ENCODE data around the gene CCR7. TPM values are rescaled to one million over a fixed set of nuclear protein-coding genes. Genes with fewer than 3 reads are reported as not detected.

The CCR7 gene
- total and polyA plus RNA-seq, 2 of the 13 experiments (the other 11 are each of a cell fraction or from before 2014, with no cell fraction given) = 0.04 to 0.53 TPM

DNA sequence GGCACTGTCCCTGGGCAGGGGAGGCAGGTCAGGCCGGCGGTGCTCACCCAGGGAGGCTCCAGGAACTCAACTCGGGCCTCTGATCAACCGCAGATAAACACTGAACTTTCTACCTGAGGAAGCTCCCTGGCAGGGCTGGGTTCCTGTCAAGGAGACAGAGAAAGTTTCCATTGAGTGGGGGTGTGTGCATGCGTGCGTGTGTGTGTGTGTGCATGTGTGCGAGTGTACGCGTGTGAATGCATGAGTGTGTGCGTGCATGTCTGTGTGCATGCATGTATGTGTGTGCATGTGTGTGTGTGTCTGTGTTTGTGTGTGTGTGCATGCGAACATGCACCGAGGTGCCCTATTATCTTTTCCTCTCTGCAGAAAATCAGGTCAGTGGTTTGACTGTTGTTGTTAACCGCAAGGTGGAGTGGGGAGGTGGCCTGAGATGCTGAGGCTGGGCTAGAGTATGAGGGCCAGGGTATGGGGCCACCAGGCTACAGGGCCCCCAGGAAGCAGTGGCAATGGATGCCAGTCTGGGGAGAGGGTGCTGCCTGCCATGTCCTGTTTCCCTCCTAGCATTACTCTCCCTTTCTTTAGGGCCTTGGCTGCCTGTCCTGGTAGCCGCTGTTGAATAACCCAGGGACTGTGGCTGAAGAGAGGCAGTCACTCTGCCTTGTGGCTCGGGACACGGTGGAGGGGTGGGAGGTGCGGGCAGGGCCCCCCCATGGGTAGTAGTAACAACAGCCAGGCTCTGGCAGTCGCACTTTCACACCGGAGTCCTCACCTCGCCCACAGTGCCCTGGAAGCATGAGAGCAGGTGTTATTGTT, 24.0 kb downstream of the CCR7 start (continued):
- TF ChIP-seq, protein P1, sequence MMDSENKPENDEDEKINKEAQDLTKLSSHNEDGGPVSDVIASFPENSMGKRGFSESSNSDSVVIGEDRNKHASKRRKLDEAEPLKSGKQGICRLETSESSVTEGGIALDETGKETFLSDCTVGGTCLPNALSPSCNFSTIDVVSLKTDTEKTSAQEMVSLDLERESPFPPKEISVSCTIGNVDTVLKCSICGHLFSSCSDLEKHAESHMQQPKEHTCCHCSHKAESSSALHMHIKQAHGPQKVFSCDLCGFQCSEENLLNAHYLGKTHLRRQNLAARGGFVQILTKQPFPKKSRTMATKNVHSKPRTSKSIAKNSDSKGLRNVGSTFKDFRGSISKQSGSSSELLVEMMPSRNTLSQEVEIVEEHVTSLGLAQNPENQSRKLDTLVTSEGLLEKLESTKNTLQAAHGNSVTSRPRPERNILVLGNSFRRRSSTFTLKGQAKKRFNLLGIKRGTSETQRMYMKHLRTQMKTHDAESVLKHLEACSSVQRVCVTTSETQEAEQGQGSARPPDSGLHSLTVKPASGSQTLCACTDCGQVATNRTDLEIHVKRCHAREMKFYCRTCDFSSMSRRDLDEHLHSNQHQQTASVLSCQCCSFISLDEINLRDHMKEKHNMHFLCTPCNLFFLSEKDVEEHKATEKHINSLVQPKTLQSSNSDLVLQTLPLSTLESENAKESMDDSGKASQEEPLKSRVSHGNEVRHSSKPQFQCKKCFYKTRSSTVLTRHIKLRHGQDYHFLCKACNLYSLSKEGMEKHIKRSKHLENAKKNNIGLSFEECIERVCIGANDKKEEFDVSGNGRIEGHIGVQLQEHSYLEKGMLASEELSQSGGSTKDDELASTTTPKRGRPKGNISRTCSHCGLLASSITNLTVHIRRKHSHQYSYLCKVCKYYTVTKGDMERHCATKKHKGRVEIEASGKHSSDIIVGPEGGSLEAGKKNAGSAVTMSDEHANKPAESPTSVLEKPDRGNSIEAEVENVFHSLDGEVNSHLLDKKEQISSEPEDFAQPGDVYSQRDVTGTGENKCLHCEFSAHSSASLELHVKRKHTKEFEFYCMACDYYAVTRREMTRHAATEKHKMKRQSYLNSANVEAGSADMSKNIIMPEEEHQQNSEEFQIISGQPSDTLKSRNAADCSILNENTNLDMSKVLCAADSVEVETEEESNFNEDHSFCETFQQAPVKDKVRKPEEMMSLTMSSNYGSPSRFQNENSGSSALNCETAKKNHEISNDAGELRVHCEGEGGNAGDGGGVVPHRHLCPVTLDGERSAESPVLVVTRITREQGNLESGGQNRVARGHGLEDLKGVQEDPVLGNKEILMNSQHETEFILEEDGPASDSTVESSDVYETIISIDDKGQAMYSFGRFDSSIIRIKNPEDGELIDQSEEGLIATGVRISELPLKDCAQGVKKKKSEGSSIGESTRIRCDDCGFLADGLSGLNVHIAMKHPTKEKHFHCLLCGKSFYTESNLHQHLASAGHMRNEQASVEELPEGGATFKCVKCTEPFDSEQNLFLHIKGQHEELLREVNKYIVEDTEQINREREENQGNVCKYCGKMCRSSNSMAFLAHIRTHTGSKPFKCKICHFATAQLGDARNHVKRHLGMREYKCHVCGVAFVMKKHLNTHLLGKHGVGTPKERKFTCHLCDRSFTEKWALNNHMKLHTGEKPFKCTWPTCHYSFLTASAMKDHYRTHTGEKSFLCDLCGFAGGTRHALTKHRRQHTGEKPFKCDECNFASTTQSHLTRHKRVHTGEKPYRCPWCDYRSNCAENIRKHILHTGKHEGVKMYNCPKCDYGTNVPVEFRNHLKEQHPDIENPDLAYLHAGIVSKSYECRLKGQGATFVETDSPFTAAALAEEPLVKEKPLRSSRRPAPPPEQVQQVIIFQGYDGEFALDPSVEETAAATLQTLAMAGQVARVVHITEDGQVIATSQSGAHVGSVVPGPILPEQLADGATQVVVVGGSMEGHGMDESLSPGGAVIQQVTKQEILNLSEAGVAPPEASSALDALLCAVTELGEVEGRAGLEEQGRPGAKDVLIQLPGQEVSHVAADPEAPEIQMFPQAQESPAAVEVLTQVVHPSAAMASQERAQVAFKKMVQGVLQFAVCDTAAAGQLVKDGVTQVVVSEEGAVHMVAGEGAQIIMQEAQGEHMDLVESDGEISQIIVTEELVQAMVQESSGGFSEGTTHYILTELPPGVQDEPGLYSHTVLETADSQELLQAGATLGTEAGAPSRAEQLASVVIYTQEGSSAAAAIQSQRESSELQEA (CRISPR knock-in tag; IDR thresholded peaks at IDR 0.05; ENCODE audit: not compliant biosample characterization) = no peak
- TF ChIP-seq MEF2D (CRISPR knock-in tag; IDR thresholded peaks at IDR 0.05) (no peak), TP53 (CRISPR knock-in tag; conservative IDR thresholded peaks at IDR 0.05) (no peak), SCMH1 (CRISPR knock-in tag; IDR thresholded peaks at IDR 0.05; ENCODE audit: borderline replicate concordance) (no peak), NR2F1 (CRISPR knock-in tag; IDR thresholded peaks at IDR 0.05) (no peak), BRD4 (CRISPR knock-in tag; IDR thresholded peaks at IDR 0.05) (0 out of 2 replicates have a peak, but pooled peaks have one; percentile 27), ZNF333 (CRISPR knock-in tag; IDR thresholded peaks at IDR 0.05; ENCODE audit: borderline replicate concordance) (no peak), HMG20B (CRISPR knock-in tag; conservative IDR thresholded peaks at IDR 0.05) (no peak), ZMYM2 (CRISPR knock-in tag; IDR thresholded peaks at IDR 0.05) (no peak), SNAI1 (CRISPR knock-in tag; IDR thresholded peaks at IDR 0.05; ENCODE audit: borderline replicate concordance) (no peak), SALL1 (CRISPR knock-in tag; IDR thresholded peaks at IDR 0.05) (peak; percentile 27; the same call in 1 of the 2 replicates), FOSL1 (CRISPR knock-in tag; IDR thresholded peaks at IDR 0.05; ENCODE audit: borderline replicate concordance) (no peak), HMG20A (CRISPR knock-in tag; IDR thresholded peaks at IDR 0.05; ENCODE audit: borderline replicate concordance) (no peak), MIXL1 (CRISPR knock-in tag; IDR thresholded peaks at IDR 0.05) (no peak), ZNF230 (CRISPR knock-in tag; IDR thresholded peaks at IDR 0.05) (no peak; the same call in 1 of the 2 replicates)
- TF ChIP-seq, protein P2, sequence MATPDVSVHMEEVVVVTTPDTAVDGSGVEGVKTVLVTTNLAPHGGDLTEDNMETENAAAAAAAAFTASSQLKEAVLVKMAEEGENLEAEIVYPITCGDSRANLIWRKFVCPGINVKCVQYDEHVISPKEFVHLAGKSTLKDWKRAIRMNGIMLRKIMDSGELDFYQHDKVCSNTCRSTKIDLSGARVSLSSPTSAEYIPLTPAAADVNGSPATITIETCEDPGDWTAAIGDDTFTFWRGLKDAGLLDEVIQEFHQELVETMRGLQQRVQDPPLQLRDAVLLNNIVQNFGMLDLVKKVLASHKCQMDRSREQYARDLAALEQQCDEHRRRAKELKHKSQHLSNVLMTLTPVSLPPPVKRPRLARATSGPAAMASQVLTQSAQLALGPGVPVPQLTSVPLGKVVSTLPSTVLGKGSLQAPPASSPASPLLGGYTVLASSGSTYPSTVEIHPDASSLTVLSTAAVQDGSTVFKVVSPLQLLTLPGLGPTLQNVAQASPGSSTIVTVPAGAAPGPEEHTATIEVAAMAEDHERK (CRISPR knock-in tag; IDR thresholded peaks at IDR 0.05; ENCODE audit: low read depth) = no peak
- TF ChIP-seq, protein P3, sequence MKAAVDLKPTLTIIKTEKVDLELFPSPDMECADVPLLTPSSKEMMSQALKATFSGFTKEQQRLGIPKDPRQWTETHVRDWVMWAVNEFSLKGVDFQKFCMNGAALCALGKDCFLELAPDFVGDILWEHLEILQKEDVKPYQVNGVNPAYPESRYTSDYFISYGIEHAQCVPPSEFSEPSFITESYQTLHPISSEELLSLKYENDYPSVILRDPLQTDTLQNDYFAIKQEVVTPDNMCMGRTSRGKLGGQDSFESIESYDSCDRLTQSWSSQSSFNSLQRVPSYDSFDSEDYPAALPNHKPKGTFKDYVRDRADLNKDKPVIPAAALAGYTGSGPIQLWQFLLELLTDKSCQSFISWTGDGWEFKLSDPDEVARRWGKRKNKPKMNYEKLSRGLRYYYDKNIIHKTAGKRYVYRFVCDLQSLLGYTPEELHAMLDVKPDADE (CRISPR knock-in tag; IDR thresholded peaks at IDR 0.05) = no peak
